GM21619 (cell line): Measurements from ENCODE around the gene TYW3.

Experiments used
- ATAC-seq: cut with Tn5 transposase; IDR thresholded peaks from one replicate; pipeline ENCODE4 v1.9.1; 2021; ENCODE audit not compliant: unreplicated experiment

TYW3 gene, protein sequence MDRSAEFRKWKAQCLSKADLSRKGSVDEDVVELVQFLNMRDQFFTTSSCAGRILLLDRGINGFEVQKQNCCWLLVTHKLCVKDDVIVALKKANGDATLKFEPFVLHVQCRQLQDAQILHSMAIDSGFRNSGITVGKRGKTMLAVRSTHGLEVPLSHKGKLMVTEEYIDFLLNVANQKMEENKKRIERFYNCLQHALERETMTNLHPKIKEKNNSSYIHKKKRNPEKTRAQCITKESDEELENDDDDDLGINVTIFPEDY

DNA sequence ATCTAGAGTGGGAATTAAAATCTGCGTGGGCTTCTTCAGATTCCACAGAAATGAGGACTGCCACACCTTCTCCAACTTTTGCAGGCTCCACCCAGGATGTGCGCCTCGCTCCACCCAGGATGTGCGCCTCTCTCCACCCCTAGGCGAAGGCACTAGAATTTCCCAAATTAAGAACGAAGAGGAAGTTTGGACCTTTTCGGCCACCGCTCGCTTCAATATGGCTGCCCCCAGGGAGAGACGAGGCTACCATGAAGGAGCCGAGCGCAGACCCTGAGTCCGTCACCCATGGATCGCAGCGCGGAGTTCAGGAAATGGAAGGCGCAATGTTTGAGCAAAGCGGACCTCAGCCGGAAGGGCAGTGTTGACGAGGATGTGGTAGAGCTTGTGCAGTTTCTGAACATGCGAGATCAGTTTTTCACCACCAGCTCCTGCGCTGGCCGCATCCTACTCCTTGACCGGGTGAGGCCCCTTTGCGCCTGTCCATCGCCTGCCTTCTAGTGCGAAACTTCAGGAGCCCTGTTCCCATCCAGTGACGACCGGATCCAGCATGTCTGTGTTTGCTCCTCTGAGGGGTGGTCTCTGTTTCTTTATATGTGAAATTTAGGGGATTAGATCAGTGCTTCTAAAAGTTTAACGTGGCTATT is at the start of gene TYW3, which contains the start of gene CRYZ:
Gene TYW3 (plus strand): TSS at position 193 of the 644 bp plus-strand sequence. CDS start 93 bp downstream, at position 286.
Gene CRYZ (minus strand): TSS at position 91 of the 644 bp plus-strand sequence. CDS start 8,229 bp downstream, outside the sequence.
- peak; percentile 65 for ATAC-seq

DNA sequence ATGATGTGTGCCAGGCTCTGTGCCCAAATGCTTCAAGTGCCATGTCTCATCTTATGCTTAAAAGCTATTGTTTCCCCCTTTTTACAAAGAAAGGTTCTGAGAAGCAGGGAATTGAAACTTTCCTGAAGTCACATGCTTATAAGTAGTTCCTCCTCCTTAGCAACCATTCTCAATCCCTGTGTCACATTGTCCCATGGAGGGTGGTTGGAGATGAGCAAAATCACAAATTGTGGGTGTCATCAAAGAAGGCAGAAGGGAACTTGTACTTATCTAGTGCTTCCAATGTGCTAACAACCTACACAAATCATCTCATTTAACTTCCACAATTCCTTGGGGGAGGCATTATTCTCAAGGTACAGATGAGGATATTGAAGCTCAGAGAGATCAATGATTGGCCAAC is 49.3 kb upstream of the TYW3 start:
- ATAC-seq = no peak

DNA sequence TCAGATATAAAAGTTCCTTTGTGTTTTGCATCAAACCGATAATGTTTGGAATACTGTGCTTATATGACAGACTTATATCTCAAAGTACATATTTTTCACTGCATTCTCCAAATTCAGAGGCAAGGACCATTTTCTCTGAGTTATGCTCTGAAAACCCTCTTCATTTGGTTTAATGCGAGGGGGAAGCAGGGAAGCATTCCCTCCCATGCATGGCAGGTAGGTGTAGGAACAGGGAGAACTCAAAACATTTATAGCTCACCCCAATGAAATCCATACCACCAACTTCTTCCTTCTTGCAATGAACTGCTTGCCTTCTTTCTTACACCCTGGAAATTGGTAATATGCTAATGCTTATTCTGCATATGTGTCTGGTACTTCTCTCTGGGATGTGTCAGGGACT is 48.7 kb upstream of the TYW3 start:
- no peak for ATAC-seq

DNA sequence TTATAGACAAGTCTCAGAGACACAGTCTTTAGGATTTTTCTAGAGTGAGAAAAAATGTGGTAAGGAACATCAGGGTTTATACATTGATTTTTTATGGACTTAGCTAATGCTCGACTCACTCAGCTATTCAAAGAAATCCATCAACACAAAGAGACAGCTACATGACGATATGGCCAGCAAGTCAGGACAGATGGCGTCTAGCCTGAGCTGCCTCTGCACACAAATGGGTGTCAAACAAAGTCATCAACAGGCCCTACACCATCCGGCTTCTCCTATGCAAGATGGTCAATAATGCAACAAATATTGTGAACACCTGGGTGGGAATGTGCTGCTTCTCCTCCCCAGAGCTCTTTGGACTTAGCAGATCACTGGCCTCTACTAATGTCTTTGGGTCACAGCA is 46.0 kb upstream of the TYW3 start:
- no peak for ATAC-seq

DNA sequence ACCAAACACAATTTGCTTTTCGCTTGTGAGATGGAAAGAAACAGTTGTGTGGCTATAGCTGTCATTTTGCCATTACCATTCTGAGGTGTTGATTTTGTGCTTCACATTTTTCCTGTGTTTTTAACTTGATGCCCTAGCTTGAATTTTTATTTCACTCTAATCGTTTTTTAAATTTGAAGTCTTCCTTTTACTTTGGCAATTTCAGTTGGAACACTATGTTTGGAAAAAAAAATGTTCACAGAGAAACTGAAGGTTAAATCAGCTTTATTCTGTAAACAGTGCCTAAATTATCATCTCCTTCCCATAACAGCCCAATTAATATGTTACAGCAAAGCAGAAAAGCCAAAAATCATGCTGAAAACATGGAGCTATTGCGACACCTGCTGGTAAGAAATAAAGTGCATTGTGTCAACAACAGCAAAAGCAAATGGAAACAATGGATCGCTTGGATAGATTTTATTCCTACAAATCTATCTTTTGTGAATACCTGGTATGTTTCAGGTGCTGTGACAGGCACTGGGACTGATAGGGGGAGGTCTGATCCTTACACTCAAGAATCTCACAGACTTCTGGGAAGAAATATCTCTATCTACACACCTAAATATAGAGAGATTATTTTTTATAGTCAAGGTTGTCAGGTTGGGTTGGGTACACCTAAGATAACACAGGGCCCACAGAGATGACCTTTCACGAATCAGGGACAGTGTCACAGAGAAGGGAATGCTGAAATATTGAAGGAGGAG is 43.2 kb upstream of the TYW3 start:
- ATAC-seq = peak; percentile 83

DNA sequence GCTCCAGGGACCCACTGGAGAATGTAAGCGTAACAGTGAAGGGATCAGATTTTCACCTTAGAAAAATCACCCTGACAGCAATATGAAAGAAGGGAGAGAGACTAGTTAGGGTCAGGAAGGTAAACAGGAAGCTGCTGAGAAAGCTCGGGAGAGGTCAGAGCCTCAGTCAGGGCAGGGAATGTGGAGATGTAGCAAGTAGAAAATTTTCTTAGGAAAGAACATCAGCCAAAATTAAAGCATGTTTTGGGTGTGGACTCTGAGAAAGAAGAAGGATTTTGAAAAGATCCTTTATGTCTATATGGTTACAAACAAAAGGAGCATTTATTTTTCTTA is 42.6 kb upstream of the TYW3 start:
- ATAC-seq = no peak

DNA sequence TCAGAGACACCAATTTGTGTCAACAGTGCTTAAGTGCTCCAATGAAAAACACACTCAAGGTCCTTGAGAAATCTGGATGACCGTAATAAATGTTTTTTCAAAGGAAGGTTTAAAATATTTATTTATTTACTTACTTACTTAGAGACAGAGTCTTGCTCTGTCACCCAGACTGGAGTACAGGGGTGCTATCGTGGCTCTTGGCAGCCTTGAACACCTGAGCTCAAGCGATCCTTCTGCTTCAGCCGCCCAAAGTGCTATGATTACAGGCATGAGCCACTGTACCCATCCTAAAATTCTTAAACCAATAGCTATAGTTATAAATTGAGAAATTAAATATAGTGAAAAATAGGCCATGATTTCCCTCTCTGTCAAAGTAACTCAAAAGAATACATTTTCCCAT is 42.0 kb upstream of the TYW3 start:
- ATAC-seq = no peak

DNA sequence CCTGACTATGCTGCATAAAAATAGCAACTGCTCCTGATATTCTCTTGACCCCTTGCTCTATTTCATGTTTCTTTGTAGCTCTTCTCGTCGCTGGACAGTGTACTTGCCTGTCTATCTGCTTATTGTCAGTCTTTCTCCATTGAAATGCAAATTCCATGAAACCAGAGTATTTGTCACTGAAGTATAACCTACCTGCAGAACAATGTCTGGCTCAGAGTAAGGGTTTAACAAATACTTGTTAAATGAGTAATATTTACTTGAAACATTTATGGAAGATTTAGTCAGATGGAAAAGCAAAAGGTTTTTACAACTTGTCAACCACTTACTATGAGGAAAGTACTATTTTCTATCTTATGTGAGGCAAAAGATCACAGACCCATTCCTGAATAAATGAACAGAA is 39.5 kb upstream of the TYW3 start:
- ATAC-seq = no peak

DNA sequence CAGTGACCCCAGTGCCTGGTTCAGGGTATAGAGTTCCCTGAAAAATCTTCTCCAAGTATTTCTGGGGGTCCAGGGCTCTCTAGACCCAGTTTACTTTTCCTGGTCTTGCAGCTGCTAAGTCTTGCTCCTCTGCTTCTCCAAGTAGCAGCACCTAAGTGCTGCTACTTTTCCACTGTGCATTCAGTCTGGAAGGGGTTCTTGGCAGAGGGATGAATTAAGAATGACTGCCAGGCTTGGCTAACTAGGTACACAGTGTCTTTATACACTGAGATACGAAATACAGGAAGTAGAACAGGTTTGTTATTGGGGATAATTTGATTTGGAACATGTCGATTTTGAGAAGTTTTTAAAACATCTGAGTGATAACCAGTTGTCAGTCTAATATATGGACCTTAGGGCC is 35.1 kb upstream of the TYW3 start:
- ATAC-seq = no peak

DNA sequence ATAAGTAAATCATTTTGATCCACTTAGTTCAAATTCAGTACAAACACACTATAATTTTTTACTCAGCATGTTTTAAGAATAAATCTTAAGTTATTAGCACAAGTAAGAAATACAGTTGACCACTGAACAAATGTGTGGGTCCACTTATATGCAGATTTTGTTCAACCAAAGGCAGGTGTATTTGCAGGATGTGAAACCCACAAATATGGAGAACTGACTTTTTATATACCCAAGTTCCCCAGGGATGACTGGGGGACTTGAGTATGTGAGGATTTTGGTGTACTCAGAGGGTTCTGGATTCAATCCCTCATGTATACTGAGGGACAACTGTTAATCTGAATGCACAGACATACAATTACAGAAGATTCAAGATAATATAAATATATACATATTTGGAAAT is 33.6 kb upstream of the TYW3 start:
- peak; percentile 55 for ATAC-seq

DNA sequence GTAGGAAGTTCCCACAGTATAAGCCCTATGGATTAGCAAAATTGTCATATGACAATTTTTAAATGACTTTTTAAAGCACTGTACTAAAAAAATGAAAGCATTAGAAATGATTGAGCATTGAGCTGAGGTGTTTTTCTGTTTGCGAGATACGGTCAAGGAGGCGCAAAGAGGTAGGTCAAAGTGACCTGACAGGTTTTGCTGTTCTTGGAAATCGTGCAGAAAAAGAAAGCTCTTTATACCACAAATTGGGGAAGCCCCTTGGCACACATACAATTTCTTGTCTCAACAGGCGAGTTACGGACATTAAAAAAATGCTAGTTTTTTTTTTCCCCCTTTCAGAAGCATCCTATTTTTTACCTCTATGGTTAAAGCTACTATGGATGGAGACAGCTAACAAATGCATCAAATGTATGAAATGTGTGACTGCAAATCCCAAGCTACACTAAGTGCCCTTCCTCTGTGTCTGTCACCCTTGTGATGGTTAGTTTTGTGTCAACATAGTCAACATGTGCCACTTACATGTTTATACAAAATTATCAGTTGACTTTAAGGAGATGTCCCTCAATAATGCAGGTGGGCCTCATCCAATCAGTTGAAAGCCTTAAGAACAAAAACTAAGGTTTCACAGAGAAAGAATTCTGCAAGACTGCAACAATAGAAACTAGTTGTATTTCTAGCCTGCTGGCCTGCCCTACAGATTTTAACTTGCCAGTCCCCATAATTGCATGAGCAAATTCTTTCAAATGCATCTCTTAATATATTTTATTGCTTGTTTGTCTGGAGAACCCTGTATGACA is 29.4 kb upstream of the TYW3 start:
- no peak for ATAC-seq

DNA sequence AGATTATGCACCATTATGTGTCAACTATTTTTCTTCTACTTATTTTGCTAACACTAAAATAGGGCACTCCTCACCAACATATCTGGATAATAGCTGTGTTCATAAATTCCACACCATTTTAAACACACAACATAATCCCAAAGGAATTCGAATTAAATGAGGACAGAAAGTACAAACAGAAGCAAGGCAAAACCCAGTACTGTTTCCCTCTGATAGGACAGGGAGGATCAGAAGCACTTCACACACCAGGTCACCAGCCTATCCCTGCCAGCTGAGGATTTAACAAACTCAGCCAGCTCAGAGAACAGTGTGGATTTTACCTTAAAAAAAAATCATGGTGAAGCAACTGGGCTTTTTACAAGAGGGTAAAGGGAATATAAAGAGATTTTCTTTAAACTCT is 20.1 kb upstream of the TYW3 start:
- no peak for ATAC-seq

DNA sequence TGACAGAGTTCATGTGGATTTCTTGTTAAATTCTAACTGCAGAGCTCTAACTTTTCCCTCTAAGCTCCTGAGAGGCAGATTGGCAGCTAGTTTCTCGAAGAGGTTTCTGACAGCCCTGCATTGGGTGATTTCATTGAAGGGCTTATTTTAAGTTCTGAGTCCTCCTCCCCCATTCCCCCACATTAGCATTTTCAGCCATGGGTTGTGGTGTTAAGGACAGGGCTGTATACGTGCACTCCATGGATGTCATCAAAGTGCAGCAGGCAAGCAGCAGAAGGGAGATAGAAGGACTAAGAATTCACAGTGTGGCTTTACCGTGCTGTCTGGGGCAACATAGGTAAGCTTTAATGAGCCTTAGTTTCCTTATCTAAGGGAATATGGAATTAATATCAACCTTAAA is 19.1 kb upstream of the TYW3 start:
- no peak for ATAC-seq

DNA sequence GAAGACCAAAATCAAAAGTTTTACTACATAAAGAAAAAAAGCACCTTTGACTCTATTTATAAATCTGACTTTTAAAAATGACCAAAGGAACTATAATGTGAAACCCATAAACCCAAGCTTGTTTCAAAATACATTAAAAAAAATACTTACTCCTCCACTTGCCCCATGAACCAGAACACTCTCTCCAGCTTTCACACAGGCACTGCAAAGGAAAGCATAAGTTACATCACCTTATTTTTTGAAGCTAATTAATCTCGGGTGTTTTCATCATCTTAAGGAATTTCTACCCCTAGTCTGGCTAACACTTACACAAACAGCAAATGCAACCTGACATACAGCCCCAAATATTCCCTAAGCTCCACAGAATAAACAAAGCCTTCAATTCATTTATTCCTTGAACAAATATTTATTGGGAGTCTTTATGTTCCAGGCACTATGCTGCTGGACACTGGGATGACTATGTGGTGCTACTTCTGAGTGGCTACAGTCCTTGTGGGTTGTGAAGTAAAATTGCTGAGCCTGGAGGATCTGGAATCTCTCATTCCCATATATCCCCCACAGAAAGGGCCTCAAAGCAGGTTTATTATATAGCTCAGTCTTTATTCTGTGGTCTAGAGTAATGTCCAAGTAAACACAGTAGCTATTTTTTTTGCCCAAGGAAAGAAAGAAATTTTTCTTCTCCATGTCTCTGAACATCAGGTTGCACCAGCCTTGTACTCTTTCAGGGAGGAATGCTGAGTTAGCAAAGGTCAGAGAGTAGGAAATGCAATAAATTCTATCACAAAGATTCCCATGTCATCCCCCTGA is 18.3 kb upstream of the TYW3 start:
- ATAC-seq = peak; percentile 72

DNA sequence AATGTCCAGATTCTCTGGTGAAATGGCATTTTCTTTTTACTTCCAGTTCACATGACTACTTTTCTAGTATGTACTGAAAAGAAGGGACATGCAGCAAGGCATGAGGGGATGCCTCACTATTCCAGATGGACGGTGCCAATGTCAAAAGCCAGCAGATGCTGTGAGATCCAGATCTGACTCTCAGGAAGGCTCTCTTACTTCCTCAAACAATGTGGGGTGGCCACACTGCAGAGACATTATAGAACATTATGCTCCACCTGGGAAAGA is 17.8 kb upstream of the TYW3 start:
- no peak for ATAC-seq

DNA sequence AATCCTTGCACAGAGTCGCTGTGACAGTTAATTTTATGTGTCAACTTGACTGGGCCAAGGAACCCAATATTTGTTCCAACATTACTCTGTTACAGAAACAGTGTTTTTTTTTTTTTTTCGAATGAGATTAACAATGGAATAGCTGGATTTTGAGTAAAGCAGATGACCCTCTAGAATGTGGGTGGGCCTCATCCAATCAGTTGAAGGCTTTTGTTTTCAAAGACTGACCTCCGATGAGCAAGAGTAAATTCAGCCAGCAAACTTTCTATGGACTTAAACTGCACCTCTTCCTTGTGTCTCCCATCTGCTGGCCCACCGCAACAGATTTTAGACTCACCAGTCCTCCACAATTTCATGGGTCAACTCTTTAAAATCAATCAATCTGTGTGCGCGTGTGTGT is 17.1 kb upstream of the TYW3 start:
- no peak for ATAC-seq

DNA sequence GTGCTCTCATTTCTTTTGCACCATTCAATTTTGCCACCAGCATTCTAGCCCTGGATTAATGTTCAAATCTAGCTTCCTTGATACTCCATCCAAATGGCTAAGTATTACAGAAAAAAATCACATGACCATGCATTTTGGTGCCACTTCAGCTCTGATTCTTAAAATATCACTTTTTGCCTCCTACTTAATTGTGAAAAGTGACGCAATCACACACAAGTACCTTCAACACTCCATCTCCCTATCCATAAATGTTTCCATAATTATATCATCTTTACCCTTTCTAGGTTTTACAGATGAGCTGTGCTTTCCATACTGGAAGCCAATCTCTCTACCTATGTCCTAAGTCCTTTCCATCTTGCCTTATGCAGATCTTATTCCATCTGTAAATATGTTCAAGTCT is 16.1 kb upstream of the TYW3 start:
- no peak for ATAC-seq

DNA sequence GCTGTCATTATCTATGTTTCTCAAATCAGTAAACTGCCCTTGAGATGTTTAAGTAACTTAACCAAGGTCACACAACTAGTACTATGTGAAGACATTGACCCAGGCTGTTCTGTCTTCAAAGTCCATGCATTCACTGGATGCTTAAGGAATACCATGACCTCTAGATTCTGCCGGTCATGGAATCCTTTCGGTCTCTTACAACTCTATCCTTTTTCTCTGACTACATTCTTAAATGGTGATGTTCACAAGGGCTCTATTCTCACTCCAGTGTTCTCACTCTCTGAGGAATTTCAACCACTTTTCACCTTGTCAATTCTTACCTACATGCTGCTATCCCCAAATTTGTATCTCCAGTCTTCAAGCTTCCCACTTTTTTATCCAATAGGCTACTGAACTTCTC is 15.3 kb upstream of the TYW3 start:
- no peak for ATAC-seq

DNA sequence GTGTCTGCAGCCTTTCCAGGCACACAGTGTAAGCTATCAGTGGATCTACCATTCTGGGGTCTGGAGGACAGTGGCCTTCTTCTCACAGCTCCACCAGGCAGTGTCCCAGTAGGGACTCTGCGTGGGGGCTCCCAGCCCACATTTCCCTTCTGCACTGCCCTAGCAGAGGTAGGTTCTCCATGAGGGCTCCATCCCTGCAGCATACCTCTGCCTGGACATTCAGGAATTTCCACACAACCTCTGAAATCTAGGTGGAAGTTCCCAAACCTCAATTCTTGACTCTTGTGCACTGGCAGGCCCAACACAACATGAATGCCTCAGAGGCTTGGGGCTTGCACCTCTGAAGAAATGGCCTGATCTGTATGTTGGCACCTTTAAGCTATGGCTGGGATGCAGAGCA is 6.9 kb upstream of the TYW3 start:
- ATAC-seq = no peak

DNA sequence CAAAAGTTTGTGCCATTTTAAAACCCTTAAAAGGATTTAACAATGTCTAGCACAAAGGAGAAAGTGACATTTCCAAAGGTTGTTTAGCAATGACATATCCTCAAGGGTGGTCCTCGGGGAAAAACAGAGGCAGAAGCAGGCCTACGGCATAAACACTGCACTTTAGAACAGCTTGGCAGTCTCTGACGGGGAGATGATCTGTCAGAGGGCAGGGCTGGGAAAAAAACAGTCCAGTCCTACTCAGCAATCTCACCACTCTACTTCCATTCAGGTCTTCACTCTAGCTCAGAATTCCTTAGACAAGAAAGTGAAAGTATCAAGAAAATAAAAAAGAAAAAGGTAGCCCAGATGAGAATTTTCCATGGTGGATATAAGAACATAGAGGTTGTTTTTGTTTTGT is 4.2 kb upstream of the TYW3 start:
- no peak for ATAC-seq
